Large intestine (tissue), 3 donors: ENCODE measurements around the gene KCNJ12. TPM values are rescaled to one million over a fixed set of nuclear protein-coding genes. Genes with fewer than 3 reads are reported as not detected.
"Not testable (repeated sequence)": the region's sequence is repeated elsewhere in the genome, so short reads cannot be mapped to it uniquely, and the experiment has no call there.

Experiments used
- DNase-seq, 2 donors: peaks; one replicate each; pipeline versions ENCODE4 v3.0.0 to v3.0.0-alpha.2; 2013
- H3K27ac ChIP-seq: one replicate; pipeline ENCODE4 v1.5.1; 2013; ENCODE audit warnings: low read length
- H3K27me3 ChIP-seq: 2 replicates; pipeline ENCODE4 v1.6.1; 2013; ENCODE audit warnings: low read length; ENCODE audit not compliant: control insufficient read depth, insufficient read depth
- H3K36me3 ChIP-seq: 2 replicates; pipeline ENCODE4 v1.6.1; 2013; ENCODE audit warnings: low read length; ENCODE audit not compliant: control insufficient read depth, insufficient read depth
- H3K4me1 ChIP-seq: one replicate; pipeline ENCODE4 v1.6.1; 2013; ENCODE audit warnings: low read length; ENCODE audit not compliant: control insufficient read depth, insufficient read depth
- H3K4me3 ChIP-seq: one replicate; pipeline ENCODE4 v1.5.1; 2013; ENCODE audit warnings: low read length
- H3K9me3 ChIP-seq: one replicate; pipeline ENCODE4 v1.6.1; 2013; ENCODE audit warnings: mild to moderate bottlenecking, low read depth, low read length, moderate library complexity; ENCODE audit not compliant: control insufficient read depth
- WGBS: methylation state at CpG from one replicate; pipeline ENCODE4 v1.1.5; 2013; ENCODE audit warnings: low lambda C conversion rate; ENCODE audit not compliant: insufficient coverage; 5-methylcytosine and 5-hydroxymethylcytosine counted together
- polyA plus RNA-seq: library from polyadenylated mRNA; unstranded; fragments of 120-200 nt; gene quantifications from one replicate; pipeline ENCODE4 v1.2.1, GENCODE V29; 2013

The KCNJ12 gene
- polyA plus RNA-seq, 1 donor, result 18.4 TPM

DNA sequence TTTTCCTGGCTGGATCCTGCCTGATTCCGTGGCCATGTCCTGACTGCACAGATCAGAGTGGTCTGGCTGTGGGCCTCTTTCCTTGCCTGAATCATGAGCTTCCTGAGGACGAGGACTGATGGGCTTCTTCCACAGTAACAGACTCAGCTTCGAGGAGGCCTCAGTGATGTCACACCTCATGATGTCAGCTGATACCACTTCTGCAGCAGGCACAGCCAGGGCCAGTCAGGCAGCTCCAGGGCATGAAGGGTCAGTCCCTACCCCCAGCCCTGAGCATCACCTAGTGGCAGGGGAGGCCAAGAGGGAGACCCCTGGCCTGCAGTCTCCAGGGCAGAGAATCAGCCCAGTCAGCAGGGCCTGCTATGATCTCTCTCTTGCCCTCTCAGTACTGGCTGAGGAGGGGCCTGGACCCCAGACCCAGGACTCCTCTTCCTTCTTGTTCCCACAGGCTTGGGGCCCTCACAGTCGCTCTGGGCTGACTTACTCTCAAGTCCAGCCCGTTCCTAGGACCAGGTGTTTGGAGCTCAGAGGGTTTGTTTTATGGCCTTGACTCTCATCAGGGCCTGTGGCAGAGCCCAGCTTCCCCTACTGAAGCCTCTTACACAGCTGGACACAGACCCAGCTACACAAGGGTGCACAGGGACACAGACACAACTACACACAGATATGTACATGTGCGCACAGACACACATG, 26.7 kb upstream of the KCNJ12 start:
- not testable (repeated sequence) for H3K9me3 ChIP-seq, H3K36me3 ChIP-seq, H3K27ac ChIP-seq, H3K4me1 ChIP-seq, H3K27me3 ChIP-seq, H3K4me3 ChIP-seq, DNase-seq
- WGBS, result no CpG with 5 or more reads among the region's 6 CpGs

DNA sequence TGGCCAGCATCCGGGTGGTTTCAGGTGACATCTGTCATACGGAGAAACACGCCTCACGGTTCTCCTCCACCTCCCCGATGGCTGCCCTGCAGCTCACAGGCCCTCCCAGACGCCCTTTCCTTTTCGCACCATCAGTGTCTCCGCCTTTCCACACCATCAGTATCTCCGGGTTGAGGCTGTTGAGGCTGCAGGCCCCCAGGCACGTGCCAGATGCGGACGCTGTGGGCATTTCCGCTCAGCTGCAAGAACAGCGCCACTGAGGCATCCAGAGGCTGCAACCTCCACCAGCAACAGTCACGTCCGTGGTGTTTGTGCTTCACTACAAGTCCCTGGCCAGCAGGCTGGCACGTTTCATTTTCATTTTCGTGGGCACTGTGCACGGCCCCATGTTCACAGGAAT, 25.7 kb upstream of the KCNJ12 start:
- WGBS, result no CpG with 5 or more reads among the region's 19 CpGs

DNA sequence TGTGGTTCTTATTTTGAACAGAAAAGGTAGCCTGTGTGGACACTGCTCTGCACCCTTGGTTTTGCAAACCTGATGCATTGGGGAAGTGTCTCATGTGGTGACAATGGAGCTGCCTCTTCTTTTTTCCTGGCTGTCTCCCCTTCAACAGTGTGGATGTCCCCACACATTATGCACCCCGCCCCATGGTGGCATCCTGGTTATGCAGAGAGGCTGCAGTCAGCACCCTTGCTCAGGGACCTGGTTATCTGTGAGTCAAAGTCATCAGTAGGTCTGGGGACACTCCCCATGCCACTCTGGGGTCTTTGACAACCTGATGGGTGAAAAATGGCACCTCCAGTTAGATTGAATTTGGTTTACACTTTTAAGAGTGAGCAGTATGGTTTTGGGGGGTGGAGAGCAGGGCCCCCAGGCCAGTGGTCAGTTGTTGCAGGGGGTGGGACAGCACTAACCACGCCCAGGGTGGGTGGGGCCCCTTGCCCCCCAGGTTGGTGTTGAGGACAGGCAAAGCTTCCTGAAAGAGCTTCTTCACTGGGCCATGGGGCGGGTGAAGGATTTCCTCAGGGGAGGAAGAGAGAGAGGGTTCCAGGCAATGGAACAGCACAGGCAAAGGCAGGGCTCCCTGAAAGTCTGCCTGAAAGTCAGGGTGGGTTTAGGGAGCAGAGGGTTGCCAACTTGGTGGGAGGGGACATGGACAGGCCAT, 24.6 kb upstream of the KCNJ12 start:
- Histone ChIP-seq H3K4me3 (no peak overlapping the region), H3K36me3 (no peaks in the 10 kb centered on the region), H3K9me3 (no peaks in the 10 kb centered on the region), H3K27ac (no peak overlapping the region), H3K4me1 (no peaks in the 10 kb centered on the region), H3K27me3 (no peaks in the 10 kb centered on the region)
- no CpG with 5 or more reads among the region's 3 CpGs for WGBS
- DNase-seq, result no peak

More for the DNA sequence above, 25.7 kb upstream of the KCNJ12 start:
- not testable (repeated sequence) for H3K27me3 ChIP-seq, H3K27ac ChIP-seq, H3K4me3 ChIP-seq, H3K4me1 ChIP-seq, DNase-seq, H3K36me3 ChIP-seq, H3K9me3 ChIP-seq

DNA sequence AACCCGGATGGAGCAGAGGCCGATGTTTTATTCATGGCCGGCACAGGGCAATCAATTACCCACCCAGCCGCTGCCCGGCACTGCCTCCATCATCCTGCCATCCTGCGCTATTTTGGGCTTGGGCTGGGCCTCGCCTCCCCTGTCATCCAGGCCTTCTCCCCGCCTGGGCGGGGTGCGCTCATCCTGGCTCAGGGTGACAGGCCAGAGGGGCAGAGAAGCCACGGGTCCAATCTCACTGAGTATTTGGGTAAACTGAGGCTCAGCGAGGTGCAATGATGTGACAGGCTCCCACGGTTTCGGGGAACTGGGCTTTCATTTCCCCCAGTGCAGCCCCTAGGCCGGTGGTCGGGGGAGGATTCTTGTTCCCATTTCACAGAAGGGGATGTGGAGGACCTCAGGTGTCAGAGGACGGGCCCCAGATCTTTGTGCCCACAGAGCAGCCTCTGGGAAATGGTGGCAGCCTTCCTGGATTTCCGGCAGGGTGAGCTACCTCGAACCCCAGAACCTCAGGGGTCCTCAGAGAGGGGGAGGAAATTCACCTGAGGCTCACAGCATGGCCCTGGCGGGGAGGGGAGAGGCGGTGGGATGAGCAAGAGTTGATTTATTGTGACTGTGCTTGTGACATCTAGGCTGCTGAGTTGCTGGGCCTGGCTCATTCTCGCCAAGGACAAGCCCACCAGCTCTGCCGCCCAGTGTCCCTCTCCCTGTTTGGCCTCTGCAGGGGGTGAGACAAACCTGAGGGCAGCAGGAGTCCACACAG, 23.8 kb upstream of the KCNJ12 start:
- Histone ChIP-seq H3K4me3 (no peak overlapping the region), H3K9me3 (no peaks in the 10 kb centered on the region), H3K27me3 (no peaks in the 10 kb centered on the region), H3K27ac (no peak overlapping the region), H3K36me3 (no peaks in the 10 kb centered on the region), H3K4me1 (peaks cover 2% of the 10 kb centered on the region)
- DNase-seq, result no peak
- no CpG with 5 or more reads among the region's 23 CpGs for WGBS

DNA sequence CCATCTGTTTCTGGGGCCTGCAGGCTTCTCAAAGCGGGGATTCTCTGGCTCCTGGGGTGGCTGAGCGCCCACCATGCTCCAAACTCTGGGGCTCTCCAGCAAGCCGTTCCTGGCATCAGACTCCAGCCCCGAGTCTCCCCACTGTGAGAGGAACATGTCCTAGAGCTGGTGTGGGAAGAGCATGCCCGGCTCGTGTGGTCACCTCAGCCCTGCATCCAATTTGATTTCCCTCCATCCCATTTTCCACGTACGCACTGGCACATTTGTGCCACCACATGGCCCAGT, 23.2 kb upstream of the KCNJ12 start:
- WGBS, result no CpG with 5 or more reads among the region's 8 CpGs
- no peak for DNase-seq
- no peak overlapping the region for H3K4me3 ChIP-seq
- H3K4me1 ChIP-seq, result peaks cover 3% of the 10 kb centered on the region
- no peaks in the 10 kb centered on the region for H3K36me3 ChIP-seq
- H3K27ac ChIP-seq, result no peak overlapping the region
- H3K27me3 ChIP-seq, result no peaks in the 10 kb centered on the region
- H3K9me3 ChIP-seq, result no peaks in the 10 kb centered on the region

DNA sequence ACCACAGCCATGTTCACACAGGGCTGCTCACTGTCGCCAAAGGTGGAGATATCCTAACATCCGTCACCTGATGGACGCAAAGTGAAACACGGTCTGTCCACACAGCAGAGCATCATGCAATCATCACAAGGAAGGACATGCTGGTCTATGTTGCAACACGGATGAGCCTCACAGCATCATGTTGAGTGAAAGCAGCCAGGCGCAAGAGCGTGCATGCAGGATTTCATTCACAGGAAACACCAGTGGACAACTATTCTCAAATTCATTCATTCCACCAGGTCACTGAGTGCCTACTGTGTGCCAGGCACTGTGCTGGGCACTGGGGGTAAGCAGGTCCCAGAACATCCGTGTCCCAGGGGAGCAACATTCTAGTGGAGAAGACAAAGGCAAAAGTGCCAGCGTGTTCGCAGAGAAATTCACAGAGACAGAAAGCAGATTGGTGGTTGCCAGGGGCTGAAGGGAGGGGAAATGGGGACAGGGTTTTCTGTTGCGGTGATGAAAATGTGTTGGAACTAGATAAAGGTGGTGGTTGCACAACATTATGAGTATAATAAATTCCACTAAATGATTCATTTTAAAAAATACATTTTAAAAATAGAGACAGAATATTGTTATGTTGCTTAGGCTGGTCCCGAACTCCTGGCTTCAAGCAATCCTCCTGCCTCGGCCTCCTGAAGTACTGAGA, 22.7 kb upstream of the KCNJ12 start:
- WGBS, result 80% methylated on average over 1 of the region's 13 CpGs
- Histone ChIP-seq H3K9me3 (no peaks in the 10 kb centered on the region), H3K4me1 (peaks cover 8% of the 10 kb centered on the region), H3K4me3 (no peak overlapping the region), H3K36me3 (no peaks in the 10 kb centered on the region), H3K27me3 (no peaks in the 10 kb centered on the region), H3K27ac (no peak overlapping the region)
- peak in 1 of 2 donors; percentile 50 for DNase-seq

DNA sequence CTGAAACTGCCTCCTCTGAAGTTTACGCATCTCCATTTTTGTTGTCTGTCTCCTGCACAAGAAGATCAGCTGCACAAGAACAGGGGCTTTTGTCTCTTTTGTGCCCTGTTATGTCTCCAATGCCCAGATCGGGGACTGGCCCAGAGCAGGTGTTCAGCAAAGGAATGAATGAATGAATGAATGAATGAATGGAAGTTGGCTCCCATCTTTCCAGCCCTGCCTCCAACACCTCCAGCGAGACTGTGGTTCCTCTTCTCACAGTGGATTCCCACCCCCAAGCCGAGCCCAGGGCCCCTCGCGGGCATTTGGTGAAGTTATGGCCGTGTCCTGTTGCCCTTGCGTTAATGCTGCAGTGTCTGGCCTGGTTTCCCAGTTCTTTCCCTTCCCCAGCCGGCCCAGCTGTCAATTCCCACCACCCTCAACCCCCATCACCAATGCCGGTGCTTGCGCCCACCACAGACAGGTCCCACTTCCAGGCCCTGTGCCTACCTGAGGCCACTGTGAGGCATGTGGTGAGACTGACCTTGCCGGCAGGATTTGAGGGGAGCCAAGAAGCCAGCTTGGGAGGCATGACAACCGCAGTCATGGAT, 21.3 kb upstream of the KCNJ12 start:
- no peaks in the 10 kb centered on the region for H3K36me3 ChIP-seq
- no peaks in the 10 kb centered on the region for H3K9me3 ChIP-seq
- no CpG with 5 or more reads among the region's 13 CpGs for WGBS
- H3K4me3 ChIP-seq, result no peak overlapping the region
- DNase-seq, result no peak
- peaks cover 18% of the 10 kb centered on the region for H3K4me1 ChIP-seq
- H3K27me3 ChIP-seq, result no peaks in the 10 kb centered on the region
- no peak overlapping the region for H3K27ac ChIP-seq

DNA sequence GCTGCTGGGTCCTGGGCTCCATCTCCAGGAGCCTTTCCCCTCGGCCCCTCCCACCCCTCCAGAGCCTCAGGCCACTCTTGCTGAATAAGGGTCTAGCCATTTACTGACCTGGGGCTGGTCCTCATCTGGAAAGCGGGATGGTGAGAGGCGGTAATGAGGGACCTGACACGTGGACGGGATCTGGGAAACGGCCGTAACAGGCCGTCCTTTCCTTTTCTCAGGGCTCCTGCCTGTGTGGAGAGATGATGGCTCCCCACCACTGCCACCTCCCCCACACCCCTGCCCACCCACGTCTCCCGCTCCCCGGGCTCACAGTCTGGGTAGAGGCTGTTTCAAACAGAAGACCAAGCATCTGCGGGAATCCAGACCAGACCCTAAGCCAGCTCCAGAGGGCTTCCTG, 20.6 kb upstream of the KCNJ12 start:
- Histone ChIP-seq H3K4me1 (peaks cover 24% of the 10 kb centered on the region), H3K4me3 (no peak overlapping the region), H3K9me3 (no peaks in the 10 kb centered on the region), H3K36me3 (no peaks in the 10 kb centered on the region), H3K27ac (no peak overlapping the region), H3K27me3 (no peaks in the 10 kb centered on the region)
- DNase-seq, result no peak
- WGBS, result no CpG with 5 or more reads among the region's 12 CpGs

DNA sequence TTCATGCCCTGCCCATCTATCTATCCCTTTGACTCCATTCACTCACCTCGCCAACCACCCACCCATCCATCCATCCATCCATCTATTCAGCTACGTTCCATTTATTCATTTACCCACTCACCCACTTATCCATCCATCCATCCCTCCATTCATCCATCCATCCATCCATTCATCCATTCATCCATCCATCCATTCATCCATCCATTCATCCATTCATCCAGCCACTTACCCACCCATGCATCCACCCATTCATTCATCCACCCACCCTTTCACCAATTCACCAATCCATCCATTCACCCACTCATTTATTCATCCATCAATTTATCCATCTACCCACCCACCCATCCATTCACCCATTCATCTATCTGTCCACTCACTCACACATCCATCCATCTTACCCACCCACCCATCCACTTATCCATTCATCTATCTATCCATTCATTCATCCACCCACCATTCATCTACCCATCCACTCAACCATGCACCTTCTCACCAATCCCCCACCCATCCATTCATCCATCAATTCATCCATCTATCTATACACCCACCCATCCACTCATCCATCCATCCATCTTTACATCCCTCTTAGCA, 19.5 kb upstream of the KCNJ12 start:
- no peaks in the 10 kb centered on the region for H3K36me3 ChIP-seq
- no peak overlapping the region for H3K27ac ChIP-seq
- H3K4me3 ChIP-seq, result no peak overlapping the region
- DNase-seq, result no peak
- peaks cover 24% of the 10 kb centered on the region for H3K4me1 ChIP-seq
- no peaks in the 10 kb centered on the region for H3K9me3 ChIP-seq
- WGBS, result 94% methylated on average over 2 of the region's 2 CpGs
- no peaks in the 10 kb centered on the region for H3K27me3 ChIP-seq

DNA sequence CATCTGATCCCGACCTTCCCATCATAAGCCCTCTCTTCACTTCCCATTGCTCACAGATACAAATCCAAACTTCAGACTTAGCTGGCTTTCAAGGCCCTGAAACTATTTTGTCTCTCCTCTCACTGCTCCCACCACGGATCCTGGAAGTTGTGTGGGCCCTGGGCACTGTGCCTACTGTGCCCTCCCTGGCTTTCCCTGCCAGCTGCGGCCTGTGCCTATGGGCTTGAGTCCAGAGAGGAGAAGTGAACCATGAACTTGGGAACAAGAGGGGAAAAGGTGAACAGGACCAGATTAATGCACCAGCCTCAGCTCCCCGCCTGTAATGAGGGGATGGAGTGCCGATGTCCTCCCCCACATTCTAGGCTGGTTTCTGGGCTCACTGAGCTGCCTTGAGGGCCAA, 18.9 kb upstream of the KCNJ12 start:
- H3K4me1 ChIP-seq, result peaks cover 24% of the 10 kb centered on the region
- WGBS, result 86% methylated on average over 1 of the region's 5 CpGs
- H3K36me3 ChIP-seq, result no peaks in the 10 kb centered on the region

More for the DNA sequence above, 18.9 kb upstream of the KCNJ12 start:
- no peak overlapping the region for H3K4me3 ChIP-seq
- no peaks in the 10 kb centered on the region for H3K27me3 ChIP-seq
- DNase-seq, result no peak
- H3K9me3 ChIP-seq, result no peaks in the 10 kb centered on the region
- H3K27ac ChIP-seq, result no peak overlapping the region
